ENCODE measurements around the gene HOXC10.

HOXC10 gene

GRCh38 chr12:53944907-53945847 lies 39.8 kb upstream of the HOXC10 start:
- no peak for TF ChIP-seq CTCF (IDR thresholded peaks at IDR 0.05; ENCODE audit: low read depth, low read length, missing control alignments)
- H3K4me3 ChIP-seq (replicated peaks; ENCODE audit: low read depth, low read length): no peak overlapping the region
- no peak for DNase-seq (ENCODE audit: extremely low read depth, low read depth)

GRCh38 chr12:53947743-53948142 lies 37.2 kb upstream of the HOXC10 start:
- no peak for TF ChIP-seq CTCF (IDR thresholded peaks at IDR 0.05; ENCODE audit: low read depth, low read length, missing control alignments)
- no peak for DNase-seq (ENCODE audit: extremely low read depth, low read depth)
- no peak overlapping the region for H3K4me3 ChIP-seq (replicated peaks; ENCODE audit: low read depth, low read length)

- no peak for TF ChIP-seq CTCF (IDR thresholded peaks at IDR 0.05; ENCODE audit: low read depth, low read length, missing control alignments)
- no peak overlapping the region for H3K4me3 ChIP-seq (replicated peaks; ENCODE audit: low read depth, low read length)
These were observed 36.0 kb upstream of the HOXC10 start for GRCh38 chr12:53948650-53949593.

GRCh38 chr12:53949631-53950436 lies 35.1 kb upstream of the HOXC10 start:
- no peak for DNase-seq (ENCODE audit: extremely low read depth, low read depth)
- no peak for TF ChIP-seq CTCF (IDR thresholded peaks at IDR 0.05; ENCODE audit: low read depth, low read length, missing control alignments)
- no peak overlapping the region for H3K4me3 ChIP-seq (replicated peaks; ENCODE audit: low read depth, low read length)

More at GRCh38 chr12:53948650-53949593, 36.0 kb upstream of the HOXC10 start:
- no peak for DNase-seq (ENCODE audit: extremely low read depth, low read depth)

- TF ChIP-seq CTCF (IDR thresholded peaks at IDR 0.05; ENCODE audit: low read depth, low read length, missing control alignments): no peak
- no peak overlapping the region for H3K4me3 ChIP-seq (replicated peaks; ENCODE audit: low read depth, low read length)
- DNase-seq (ENCODE audit: extremely low read depth, low read depth): no peak
These were observed 34.5 kb upstream of the HOXC10 start for GRCh38 chr12:53950437-53950773.
